ENCODE results near the gene MAFG. TPM values are rescaled to one million over a fixed set of nuclear protein-coding genes. Genes with fewer than 3 reads are reported as not detected.

Gene MAFG
- total and polyA plus RNA-seq, 2 experiments from 2014 or later: 17.2 to 33.4 TPM

GRCh38 chr17:81900181-81900820 lies 27.2 kb downstream of the MAFG start:
- peaks cover 33% of the 10 kb centered on the region for H3K36me3 Mint-ChIP-seq (ENCODE audit: low read depth)

More at GRCh38 chr17:81900181-81900820, 27.2 kb downstream of the MAFG start:
- Histone ChIP-seq H3K4me3 (no peak overlapping the region), H3K9me2 (ENCODE audit: insufficient read depth) (no peaks in the 10 kb centered on the region), H3K27ac (ENCODE audit: low read depth) (no peak overlapping the region), H4K20me1 (replicated peaks; ENCODE audit: insufficient read depth) (0 out of 2 replicates have a peak, but pooled peaks cover 7% of the 10 kb centered on the region), H3K4me2 (no peak overlapping the region), H3K4me1 (ENCODE audit: insufficient read depth) (no peaks in the 10 kb centered on the region; the same call in 1 of the 2 replicates), H3K79me2 (replicated peaks; ENCODE audit: insufficient read depth) (no peaks in the 10 kb centered on the region), H3K27me3 (ENCODE audit: insufficient read depth) (peaks cover 18% of the 10 kb centered on the region), H3F3A (replicated peaks; ENCODE audit: low read depth) (peaks cover 15% of the 10 kb centered on the region), H2AFZ (no peak overlapping the region), H3K36me3 (ENCODE audit: insufficient read depth) (peaks cover 19% of the 10 kb centered on the region; the same call in 1 of the 2 replicates)
- H3K4me3 Mint-ChIP-seq: no peak overlapping the region; the same call in 2 of the 3 replicates
- DNase-seq (ENCODE audit: low spot score) (no peak), ATAC-seq (no peak)
- H3K9me3 Mint-ChIP-seq: no peaks in the 10 kb centered on the region
- H3K4me1 Mint-ChIP-seq: peaks cover 3% of the 10 kb centered on the region; the same call in 2 of the 3 replicates
- peaks cover 24% of the 10 kb centered on the region for H3K27me3 Mint-ChIP-seq (ENCODE audit: insufficient read depth, low read depth, poor library complexity)
- no peak for TF ChIP-seq ETS1 (IDR thresholded peaks at IDR 0.05)
- no peak for TF ChIP-seq EZH2phosphoT487 (IDR thresholded peaks at IDR 0.05; ENCODE audit: unreplicated experiment)
- TF ChIP-seq REST (IDR thresholded peaks at IDR 0.05; ENCODE audit: unreplicated experiment): no peak
- H3K27ac Mint-ChIP-seq: no peak overlapping the region
